HG03354 (cell line): Measurements from ENCODE around the gene GALR1.

ENCODE experiments used
- ATAC-seq: cut with Tn5 transposase; IDR thresholded peaks from one replicate; pipeline ENCODE4 v1.9.1; 2021; ENCODE audit warnings: mild to moderate bottlenecking; ENCODE audit not compliant: unreplicated experiment, poor library complexity, severe bottlenecking

The GALR1 gene

GRCh38 chr18:77314952-77315351 lies 65.3 kb downstream of the GALR1 start:
- ATAC-seq = no peak

- no peak for ATAC-seq
Measured at GRCh38 chr18:77316008-77316407, 66.4 kb downstream of the GALR1 start.

GRCh38 chr18:77316641-77317040 lies 67.0 kb downstream of the GALR1 start:
- ATAC-seq = no peak

GRCh38 chr18:77320971-77321559 lies 71.4 kb downstream of the GALR1 start:
- no peak for ATAC-seq

GRCh38 chr18:77321823-77322805 lies 72.5 kb downstream of the GALR1 start:
- no peak for ATAC-seq

- ATAC-seq = no peak
Measured at GRCh38 chr18:77323640-77324299, 74.1 kb downstream of the GALR1 start.
